CD4-positive, alpha-beta T cell treated with Interleukin-2 at 100 ng/mL for 4 hours (primary cell): ENCODE results near the gene SLC16A10.
"Not testable (repeated sequence)": the region's sequence is repeated elsewhere in the genome, so short reads cannot be mapped to it uniquely, and the experiment has no call there.

ENCODE experiments used
- DNase-seq: peaks from one replicate; pipeline ENCODE4 v3.0.0-alpha.2; 2020; ENCODE audit warnings: low spot score

SLC16A10 gene

GRCh38 chr6:111134236-111134869 lies 47.0 kb downstream of the SLC16A10 start:
- not testable (repeated sequence) for DNase-seq

GRCh38 chr6:111137489-111138093 lies 50.3 kb downstream of the SLC16A10 start:
- DNase-seq, result not testable (repeated sequence)

GRCh38 chr6:111147440-111147839 lies 60.1 kb downstream of the SLC16A10 start:
- no peak for DNase-seq

- DNase-seq, result no peak
Observed at GRCh38 chr6:111148110-111148509, 60.8 kb downstream of the SLC16A10 start.

DNA sequence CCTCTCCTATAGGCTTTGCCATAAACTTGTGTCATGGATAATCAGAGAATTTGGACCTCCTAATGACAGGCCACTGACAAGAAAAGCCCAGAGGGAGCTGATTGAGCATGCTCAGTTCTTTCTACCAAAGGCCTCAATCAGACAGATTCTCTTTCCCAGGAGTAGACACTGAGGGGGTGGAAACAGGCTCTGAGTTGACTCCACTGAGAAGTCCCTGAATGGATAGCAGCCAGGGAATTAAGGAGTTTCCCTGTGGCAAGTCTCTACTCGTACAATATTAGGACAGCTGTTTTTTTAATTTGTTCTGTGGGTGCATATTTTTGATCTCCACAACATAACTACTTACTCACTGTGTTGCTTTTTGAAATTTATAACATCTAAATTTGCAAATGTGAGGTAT lies 63.3 kb downstream of the SLC16A10 start:
- DNase-seq, result no peak

- no peak for DNase-seq
Observed at GRCh38 chr6:111154981-111155380, 67.7 kb downstream of the SLC16A10 start.

DNA sequence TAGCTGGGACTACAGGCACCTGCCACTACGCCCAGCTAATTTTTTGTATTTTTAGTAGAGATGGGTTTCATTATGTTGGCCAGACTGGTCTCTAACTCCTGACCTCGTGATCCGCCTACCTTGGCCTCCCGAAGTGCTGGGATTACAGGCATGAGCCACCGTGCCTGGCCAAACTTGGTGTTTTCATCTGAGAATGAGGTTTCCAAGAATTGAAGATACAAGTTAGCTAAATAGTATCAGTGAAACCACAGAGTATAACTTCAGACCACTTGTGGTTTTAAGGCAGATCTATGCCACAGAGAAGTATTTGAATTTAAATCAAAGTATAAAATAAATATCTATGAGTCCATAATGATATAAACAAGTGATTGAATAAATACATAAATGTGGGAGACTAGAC lies 70.1 kb downstream of the SLC16A10 start:
- no peak for DNase-seq

DNA sequence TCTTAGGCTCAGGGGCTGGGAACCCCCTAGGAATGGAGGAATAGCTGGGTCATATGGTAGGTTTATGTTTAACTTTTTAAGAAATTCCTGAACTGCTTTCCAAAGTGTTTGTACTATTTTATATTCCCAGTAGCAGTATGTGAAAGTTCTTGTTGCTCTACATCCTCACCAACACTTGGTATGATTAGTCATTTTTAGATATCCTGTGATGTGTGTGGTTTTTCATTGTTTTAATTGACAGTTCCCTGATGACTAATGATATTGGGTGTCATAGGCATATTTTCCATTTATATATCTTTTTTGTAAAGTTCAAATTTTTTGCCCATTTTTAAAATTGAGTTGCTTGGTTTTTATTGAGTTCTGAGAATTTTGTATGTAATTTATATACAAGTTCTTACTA lies 72.3 kb downstream of the SLC16A10 start:
- DNase-seq, result no peak

DNA sequence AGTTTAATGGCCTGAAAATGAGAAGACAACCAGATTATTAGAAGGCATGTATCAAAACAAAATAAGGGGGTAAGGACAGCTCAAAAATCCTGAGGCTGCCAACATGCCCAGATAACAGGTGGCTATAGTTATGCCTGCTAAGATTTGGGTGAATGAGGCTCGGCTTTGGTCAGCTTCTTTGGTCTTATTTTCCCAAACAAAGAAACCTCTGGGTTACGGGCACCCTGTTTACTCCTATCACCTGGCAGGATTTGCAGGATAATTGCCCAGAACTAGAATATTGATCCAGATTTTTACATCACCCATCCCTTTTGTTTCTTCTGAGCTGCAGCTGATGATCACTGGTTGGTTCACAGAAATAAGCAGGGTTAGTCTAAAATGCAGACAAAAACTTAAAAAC lies 74.3 kb downstream of the SLC16A10 start:
- no peak for DNase-seq

DNA sequence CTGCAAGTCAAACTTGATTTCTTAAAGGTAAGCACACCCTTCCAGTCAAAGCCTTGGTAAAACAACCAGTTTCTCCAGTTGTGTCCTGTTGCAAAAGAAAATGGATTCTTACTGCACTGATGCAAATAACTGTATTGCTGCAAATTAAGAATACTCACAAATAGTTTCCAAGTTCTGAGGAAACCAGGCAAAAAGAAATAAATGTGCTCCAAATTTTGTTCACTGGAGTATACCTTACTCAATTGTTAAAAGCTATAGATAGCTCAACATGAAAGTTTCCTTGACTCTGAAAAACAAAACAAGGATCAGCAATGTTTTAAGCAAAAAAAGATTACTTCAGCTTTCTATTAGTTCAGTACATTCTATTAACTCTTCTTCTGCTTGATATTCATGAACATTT lies 75.2 kb downstream of the SLC16A10 start:
- no peak for DNase-seq

DNA sequence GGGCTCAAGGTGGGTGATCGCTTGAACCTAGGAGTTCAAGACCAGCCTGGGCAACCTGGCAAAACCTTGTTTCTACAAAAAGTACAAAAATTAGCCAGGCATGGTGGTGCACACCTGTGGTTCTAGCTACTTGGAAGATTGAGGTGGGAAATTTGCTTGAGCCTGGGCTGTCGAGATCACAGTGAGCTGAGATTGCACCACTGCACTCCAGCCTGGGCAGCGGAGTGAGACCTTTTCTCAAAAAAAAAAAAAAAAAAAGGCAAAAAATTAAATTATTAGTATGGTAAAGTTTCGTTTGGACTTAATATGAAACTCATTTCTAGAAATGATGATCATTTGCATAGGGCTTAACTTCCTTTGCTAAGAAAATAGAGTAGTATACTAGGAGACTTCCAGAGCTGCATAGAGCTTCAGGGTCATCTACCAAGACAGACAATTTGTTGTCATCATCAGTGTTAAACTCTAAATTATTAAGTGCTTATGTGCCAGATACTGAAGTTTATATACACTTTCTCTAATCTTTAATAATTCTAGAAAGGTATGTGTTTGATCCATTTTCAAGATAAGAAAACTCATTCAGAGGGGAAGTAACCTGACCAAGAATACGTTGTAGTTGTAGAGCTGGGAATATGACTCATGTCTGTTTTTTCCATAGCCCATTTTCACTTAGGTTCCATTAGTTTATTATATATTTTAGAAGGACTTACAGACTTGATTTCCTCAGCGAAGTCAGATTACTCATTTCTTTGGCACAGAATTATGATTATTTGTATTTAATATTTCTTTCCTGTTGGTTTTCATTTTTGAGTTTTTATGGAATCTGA lies 84.5 kb downstream of the SLC16A10 start:
- DNase-seq, result no peak

GRCh38 chr6:111172563-111172962 lies 85.3 kb downstream of the SLC16A10 start:
- no peak for DNase-seq

GRCh38 chr6:111173341-111173740 lies 86.0 kb downstream of the SLC16A10 start:
- no peak for DNase-seq

- no peak for DNase-seq
Observed at GRCh38 chr6:111173946-111174345, 86.6 kb downstream of the SLC16A10 start.

DNA sequence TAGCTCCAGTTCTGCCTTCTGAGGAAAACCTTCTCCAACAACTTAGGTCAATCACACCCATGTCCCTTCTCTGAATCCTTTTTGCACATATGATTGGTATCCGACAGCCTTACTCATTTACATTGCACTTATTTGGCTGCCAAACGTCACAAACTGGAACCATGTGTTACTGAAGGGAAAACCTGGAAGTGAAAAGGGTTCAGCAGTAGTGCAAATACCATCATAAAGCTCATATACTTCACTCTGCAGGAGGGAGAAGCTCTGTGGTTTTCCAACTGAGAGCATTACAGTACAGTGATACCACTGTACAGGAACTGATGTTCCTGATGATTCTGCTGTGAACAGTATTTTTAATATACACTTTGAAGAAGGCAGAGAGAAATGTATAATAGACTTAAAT lies 87.8 kb downstream of the SLC16A10 start:
- DNase-seq, result no peak

DNA sequence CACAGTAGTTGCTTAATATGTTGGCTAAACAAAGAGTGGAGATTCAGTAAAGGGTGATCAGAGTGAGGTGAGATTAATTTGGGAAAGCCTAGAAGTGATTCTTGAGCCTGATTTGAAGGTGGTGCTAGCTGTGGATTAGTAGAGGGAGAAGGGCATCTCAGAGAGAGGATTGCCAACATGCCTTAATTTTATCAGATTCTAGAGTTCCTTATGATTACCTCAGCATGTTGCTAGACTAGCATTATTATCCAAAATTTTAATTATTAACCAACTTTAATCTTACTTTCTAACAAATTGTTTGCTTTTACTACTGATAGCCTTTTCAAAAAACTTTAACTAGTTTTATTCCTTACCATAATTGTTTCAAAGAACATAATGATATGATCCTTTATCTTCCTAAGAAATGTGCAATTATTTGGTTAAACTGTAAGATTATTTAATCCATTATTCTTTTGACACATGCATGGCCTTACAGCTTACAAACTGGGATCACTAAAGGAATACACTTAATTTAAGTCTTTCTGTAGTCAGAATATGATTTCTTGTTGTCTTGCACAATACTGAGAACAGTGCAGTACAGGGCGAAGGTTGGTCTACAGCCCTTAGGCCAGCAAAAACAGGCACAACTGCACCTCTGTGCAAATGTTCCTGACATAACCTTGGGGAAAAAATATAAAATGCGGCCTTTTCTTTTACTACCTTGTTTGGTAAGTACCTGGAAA lies 88.9 kb downstream of the SLC16A10 start:
- no peak for DNase-seq

DNA sequence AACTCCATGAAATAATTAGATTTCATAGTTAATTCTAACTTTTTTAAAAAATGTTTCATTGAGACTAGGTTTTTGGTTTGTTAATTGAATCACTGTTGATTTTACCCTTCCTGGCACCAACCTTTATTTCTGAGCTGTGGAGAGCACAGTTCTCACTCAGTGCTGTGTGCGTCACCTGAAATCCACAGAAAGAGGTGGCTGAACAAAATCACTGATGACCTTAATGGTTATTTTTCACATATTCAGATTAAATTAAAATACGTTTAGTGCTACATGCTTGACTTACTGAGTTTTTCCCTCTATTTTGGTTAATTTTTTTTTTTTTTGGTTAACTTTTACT lies 89.4 kb downstream of the SLC16A10 start:
- no peak for DNase-seq

DNA sequence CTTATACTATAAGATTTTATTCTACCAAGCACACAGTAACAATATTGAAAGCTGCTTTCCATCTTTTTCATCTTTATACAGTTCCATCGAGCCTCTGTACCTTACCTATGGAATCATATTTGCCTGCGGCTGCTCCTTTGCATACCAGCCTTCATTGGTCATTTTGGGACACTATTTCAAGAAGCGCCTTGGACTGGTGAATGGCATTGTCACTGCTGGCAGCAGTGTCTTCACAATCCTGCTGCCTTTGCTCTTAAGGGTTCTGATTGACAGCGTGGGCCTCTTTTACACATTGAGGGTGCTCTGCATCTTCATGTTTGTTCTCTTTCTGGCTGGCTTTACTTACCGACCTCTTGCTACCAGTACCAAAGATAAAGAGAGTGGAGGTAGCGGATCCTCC lies 89.8 kb downstream of the SLC16A10 start:
- no peak for DNase-seq

GRCh38 chr6:111183702-111184517 lies 96.6 kb downstream of the SLC16A10 start:
- no peak for DNase-seq

- no peak for DNase-seq
Observed at GRCh38 chr6:111184827-111185532, 97.7 kb downstream of the SLC16A10 start.

GRCh38 chr6:111185954-111186353 lies 98.7 kb downstream of the SLC16A10 start:
- no peak for DNase-seq
